GM19468 (cell line): ENCODE data around the gene ACTR6.
"Not testable (repeated sequence)": the region's sequence is repeated elsewhere in the genome, so short reads cannot be mapped to it uniquely, and the experiment has no call there.

Source experiments
- ATAC-seq: cut with Tn5 transposase; IDR thresholded peaks from one replicate; pipeline ENCODE4 v1.9.1; 2021; ENCODE audit warnings: mild to moderate bottlenecking, moderate library complexity, moderate number of reproducible peaks; ENCODE audit not compliant: unreplicated experiment; ENCODE audit errors: extremely low read depth

ACTR6 gene

DNA sequence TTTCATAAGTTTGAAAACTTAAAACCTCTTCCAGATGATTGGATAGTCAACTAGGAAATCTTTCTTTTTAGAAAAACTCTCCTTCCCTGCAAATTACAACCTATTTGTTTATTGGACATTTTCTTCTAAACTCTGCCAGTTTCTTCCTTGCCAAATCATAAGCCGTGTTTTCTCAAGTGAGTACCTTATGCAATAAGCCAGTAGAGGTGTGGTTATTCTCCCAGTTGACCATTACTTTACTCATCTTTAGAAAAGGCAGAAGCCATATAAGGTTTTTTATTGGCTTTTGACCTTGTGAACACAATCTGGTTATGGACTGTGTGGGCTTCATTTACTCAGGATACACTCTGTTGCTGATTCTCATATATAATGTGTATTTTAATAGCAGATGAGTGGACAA, 14.6 kb downstream of the ACTR6 start:
- ATAC-seq: no peak

DNA sequence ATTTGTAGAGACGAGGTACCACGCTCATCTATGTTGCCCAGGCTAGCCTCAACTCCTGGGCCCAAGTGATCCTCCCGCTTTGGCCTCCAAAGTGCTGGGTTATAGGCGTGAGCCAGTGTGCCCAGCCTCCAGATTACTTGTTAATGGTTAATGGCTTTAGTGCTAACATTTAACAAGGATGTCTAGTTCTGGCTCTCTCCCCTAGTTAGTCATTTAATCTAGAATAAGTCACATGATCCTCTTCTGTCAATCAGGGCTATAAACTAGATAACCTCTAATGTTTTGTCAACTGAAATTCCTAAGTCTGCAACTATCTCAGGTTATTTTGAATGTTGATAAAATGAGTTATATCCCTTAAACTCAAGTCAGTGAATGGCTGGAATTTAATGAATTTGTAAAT, 15.7 kb downstream of the ACTR6 start:
- ATAC-seq: no peak

DNA sequence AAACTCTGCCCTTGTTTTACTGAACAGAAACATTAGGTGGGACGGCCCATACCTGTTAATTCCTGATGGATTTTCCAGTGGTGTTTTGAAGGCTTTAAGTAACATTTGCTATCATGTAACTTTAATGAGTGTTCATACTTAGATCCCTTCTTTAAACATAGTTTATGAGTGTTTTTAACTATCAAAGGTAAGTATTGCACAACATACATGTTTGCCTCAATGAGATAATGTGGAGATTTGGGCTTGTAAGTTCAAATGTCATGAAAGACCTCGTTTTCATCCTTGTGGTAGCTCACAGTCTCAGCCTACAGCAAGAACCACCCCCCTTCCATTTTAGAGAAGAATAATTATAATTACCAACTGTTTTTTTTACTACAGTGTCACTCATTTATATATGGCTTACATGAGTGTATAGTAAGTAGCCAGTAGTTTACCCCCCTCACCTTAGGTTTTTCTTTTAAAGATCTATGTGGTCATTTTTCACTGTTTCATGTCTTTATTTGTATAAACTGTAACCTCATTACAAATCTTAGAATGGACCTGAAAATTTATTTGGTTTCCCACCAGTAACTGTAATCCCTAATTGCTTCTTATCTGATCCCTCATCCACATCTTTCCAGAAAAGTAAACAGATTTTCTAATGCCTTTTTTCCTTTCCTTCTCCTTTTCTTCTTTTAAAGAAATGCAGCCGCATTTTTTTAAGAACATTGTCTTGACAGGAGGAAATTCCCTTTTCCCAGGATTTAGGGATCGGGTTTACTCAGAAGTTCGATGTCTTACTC, 18.9 kb downstream of the ACTR6 start:
- ATAC-seq: no peak

DNA sequence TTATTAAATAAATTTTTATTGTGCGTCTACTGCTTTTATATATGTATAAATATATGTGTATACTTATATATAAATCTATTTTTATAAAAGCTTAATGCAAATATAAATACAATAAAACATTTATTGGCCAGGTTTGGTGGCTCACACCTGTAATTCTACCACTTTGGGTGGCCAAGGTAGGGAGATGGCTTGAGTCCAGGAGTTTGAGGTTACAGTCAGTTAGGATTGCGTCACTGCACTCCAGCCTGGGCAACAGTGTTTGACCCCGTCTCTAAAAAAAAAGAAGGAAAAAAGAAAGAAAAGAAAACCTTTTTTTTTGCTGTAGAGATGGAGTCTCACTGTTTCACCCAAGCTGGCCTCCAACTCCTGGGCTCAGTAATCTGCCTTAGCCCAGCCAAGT, 20.9 kb downstream of the ACTR6 start:
- ATAC-seq: no peak

DNA sequence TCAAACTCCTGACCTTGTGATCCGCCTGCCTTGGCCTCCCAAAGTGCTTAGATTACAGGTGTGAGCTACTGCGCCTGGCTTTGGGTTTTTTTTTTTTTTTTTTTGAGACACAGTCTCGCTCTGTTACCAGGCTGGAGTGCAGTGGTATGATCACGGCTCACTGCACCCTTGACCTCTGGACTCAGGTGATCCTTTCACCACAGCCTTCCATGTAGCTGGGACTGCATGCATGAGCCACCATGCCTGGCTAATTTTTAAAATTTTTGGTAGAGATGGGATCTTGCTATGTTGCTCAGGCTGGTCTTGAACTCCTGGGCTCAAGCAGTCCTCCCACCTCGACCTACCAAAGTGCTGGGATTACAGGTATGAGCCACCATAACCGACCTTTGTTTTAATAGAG, 21.6 kb downstream of the ACTR6 start:
- ATAC-seq: not testable (repeated sequence)

DNA sequence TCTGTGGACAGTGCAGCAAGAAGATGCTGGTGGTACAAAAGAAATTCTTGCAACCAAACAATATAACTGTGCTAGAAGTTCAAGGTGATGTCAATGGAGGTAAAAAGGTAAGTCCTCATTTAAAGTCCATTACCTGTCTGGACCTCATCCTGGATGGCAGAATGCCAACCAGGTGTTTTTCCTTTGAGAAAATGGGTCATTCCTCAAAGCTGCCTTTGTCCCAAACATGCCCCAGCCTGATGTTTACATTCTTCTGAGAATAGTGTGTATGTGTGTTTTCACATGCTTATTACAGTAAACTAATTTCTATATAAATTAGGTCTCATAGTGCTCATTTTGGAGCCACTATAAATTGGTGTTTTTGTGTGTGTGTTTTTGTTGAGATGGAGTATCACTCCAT, 24.9 kb downstream of the ACTR6 start:
- no peak for ATAC-seq

DNA sequence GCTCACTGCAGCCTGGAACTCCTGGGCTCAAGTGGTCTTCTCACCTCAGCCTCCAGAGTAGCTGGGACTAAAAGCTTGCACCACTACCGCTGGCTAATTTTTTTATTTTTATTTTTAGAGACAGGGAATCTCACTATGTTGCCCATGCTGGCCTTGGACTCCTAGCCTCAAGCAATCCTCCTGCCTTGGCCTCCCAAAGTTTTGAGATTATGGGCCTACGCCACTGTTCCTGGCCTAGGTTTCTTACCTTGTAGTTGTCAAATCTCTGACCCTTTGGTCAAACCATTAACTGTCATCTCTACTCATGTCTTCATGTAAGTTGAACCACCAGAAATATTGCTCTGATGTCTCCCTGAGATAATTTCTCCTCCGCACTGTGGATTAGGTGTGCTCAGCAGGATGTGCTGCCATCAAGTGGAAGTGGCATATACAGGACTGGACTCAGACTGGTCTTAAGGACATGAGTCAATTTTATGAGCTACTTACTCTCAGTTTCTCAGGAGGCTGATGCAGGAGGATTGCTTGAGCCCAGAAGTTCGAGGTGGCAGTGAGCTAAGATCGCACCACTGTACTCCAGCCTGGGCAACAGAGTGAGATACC, 28.5 kb downstream of the ACTR6 start:
- ATAC-seq: no peak

DNA sequence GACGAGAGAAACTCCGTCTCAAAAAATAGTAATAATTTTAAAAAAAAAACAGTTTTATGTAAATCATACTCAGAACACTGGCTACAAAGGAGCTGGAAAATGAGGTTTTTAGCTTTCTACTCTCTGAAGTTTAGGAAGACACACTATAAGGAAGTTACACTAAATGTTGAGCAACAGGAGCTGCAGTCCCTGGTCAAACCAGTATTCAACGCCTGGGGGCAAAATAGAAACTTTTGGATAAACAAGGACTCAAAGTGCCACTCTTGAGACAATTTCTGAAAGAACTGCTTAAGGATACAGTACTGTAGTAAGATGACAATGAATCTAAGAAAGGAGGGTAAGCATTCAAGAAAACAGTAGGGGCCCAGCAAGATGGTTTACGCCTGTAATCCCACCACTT, 29.3 kb downstream of the ACTR6 start:
- no peak for ATAC-seq

DNA sequence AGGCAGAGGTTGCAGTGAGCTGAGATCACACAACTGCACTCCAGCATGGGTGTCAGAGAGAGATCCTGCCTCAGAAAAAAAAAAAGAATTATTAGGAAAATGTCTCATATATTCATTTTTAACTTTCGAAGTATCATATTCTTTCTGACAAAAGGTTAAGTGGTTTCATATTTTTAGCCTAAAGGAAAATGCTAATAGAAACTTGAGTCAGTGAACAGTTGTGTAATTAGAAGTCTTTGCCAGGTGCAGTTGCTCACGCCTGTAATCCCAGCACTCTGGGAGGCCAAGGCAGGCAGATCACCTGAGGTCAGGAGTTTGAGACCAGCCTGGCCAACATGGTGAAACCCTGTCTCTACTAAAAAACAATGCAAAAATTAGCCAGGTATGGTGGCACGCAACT, 31.3 kb downstream of the ACTR6 start:
- ATAC-seq: not testable (repeated sequence)

DNA sequence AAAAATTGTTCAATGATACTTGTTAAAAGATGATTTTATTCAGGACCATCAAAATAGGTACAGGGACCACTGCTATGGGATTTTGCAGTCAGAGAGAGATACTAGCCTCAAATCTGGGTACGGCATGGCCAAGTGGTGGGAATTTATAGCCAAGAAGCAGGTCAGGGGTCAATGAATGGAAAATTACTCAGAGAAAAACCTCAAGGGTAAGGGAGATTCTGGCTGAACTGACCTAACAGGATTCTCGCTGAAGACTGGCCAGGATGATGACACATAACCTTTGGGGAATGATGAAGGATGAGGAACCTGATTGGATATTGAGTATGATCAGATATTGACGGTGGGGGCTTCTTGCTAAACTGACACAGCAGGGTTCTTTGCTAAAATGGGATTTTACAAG, 33.6 kb downstream of the ACTR6 start:
- no peak for ATAC-seq

DNA sequence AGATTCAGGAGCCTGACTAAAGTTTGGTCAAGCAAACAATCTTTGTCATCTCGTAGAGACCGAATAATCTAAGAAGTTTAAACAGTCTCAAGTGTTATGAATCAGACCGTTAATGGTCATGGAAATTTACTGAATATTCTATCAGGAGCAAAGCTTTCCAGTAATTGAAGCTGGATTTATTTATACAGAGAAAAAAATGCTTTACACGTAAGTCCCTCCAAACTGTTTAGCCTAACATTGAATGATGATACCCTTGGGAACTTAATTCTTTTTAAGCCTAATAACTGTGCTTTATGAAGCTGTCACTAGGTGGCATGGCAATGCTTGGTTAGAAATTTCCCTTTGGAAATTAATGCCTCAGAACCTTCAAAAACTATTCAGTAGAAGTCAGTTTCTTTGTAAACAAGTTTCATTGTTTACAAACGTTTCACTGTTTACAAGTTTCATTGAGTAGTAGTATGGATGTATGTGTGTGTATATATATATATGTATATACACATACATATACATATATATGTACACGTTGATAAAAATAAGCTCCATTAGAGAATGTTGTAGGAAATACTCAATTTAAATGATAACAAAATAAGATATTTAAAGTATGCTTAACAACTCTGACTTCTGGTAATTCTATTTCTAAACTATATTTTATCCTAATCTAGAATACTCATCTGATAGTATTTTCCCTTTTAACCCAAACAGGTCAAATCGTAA, 34.1 kb downstream of the ACTR6 start:
- no peak for ATAC-seq

DNA sequence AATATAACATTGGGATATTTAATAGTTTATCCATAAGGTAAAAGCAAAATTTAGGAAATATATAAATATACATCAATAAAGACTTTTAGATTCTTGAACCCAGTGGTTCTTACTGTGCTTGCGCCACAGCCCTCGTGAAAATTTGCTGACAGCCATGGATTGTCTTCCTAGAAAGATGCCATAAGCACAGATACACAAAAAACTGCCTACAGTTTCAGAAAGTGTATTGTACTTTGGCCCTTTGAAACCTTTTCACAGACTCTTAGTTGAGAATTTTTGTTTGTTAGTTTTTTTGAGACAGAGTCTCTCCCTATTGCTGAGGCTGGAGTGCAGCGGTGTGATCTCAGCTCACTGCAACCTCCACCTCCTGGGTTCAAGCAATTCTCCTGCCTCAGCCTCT, 38.2 kb downstream of the ACTR6 start:
- ATAC-seq: no peak

DNA sequence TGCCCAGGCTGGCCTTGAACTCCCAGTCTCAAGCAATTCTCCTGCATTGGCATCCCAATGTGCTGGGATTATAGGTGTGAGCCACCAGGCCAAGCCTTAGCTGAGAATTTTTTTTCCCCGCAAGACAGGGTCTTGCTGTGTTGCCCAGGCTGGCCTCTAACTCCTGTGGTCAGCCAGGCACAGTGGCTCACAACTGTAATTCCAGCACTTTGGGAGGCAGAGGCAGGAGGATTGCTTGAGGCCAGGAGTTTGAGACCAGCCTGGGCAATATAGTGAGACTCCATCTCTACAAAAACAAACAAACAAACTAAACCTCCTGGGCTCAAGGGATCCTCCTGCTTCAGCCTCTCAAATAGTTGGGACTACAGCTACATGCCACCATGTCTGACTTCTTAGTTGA, 39.0 kb downstream of the ACTR6 start:
- ATAC-seq: no peak

DNA sequence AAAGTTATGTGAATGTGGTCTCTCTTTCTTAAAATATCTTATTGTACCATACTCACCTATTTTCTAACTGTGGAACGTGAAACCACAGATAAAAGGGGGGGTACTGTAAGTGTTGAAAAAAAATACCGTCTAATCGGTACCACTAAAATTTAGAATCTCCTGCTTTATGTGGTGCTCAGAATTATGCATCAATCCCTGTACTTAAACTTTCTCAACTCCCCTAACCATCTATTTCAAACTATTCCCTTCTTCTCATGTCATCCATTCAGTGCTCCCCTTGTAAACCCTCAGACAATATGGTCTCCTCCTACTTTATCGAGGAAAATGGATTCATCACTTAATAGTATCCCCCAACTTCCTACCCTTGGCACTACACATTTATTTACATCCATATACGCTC, 42.5 kb downstream of the ACTR6 start:
- no peak for ATAC-seq

DNA sequence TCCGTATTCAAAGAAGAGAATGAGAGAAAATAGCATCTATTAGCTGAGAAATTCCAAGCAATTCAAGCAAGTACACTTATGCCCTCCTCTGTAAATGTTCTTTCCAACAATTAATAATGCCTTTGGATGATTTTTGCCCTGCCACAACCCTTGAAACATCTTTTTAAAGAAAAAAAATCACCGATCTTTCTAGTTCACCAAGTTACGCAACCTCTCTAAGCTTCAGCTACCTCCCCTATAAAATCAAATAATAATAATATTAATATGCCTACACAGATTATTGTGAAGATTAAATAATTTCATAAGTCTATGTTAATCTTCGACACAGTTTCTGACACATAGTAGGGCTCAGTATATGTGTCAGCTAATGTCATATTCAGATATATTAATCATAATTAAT, 47.1 kb downstream of the ACTR6 start:
- no peak for ATAC-seq

DNA sequence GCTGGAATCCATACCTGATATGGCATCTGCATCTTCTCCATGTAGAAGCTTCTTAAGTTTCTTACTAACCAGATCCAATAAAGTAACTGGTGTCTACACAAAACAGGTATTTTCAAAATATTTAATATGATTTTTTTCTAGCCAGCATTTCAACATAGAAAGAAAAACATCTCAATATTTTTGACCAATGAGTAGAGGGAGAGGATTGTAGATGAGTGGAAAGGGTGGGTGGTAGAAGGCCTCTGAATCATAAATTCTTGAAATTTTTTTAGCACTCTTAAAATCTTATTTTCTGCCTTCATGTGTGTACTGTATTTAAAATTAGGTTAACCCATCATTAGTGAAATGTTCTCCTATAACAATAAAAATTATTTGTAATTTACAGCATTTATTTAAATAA, 48.3 kb downstream of the ACTR6 start:
- no peak for ATAC-seq

DNA sequence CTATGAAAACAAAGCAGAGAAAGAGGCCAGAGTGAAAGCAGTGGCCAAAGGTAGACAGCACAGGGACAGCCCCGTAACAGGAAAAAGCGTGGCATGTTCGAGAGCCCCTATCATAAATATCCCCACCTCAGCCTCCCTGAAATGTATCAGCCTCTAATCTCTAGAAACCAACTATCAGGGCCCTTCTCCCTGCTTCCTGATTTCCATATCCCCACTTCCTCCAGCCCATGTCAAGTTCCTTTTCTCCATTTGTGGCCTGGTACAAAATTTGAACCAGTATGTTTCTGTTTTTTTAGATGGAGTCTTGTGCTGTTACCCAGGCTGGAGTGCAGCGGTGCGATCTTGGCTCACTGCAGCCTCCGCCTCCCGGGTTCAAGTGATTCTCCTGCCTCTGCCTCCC, 49.3 kb downstream of the ACTR6 start:
- no peak for ATAC-seq

DNA sequence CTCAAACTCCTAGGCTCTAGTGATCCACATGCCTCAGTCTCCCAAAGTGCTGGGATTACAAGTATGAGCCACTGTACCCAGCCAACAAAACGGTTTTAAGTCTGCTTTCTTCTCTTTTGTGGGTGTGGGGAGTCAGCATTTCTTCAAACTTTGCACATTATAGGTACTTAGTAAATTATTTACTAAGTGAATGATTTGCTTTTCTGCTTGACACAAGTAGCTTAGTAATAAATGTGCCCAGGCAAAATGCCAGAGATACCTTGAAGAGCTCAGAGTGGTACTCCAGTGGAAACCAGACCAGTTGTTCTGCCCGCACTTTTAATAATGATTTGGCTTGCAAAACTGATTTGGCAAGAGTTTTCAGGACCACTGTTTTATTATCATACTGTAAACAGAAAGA, 51.3 kb downstream of the ACTR6 start:
- no peak for ATAC-seq

DNA sequence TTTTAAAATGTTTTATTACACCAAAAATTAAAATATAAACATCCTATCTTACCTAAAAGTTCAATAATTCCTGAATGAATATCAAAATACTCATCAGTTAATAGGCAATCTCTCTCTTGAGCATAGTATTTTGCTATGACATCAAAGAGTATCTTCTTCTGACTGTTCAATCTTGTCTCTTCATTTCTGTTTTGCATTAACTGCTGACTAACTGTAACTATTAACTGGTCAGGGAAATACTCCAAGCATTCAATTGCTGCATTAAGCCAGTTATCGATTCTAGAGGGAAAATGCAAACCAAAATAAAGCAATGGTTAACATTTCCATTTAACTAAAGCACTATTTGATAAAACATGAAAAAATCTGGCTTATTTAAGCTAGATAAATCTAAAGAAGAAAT, 52.8 kb downstream of the ACTR6 start:
- no peak for ATAC-seq

DNA sequence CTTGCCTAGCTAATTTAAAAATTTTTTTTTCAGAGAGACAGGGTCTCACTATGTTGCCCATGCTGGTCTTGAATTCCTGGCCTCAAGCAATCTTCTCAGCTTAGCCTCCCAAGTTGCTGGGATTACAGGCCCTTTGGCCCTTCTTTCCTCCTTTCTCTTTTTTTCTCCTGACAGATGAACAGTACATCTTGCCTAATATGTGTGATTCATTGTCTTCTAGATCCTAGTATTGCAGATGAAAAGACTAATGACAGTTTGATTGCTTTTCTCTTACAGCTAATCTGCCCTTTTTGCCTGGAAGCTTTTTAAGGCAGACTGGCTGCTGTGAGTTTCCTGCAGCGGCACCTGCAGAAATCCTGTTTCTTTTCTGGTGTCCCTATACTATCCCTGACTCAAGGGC, 54.3 kb downstream of the ACTR6 start:
- no peak for ATAC-seq

DNA sequence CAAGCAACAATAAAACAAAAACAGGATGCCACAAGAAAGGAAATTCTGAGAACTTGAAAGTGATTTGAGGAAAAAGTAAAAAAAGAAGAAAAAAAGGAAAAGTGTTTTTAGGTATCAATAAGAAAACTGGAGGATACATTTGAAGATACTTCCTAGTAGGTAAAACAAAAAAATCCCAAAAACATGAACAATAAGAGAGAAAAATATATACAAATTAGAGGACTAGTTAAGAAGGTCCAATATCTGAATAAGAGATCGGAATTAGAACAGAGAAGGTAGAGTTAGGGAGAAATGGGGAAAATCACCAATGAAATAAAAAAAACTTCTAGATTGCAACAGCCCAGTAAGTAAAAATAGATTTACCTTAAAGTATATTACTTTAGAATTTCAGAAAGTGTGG, 57.5 kb downstream of the ACTR6 start:
- ATAC-seq: no peak

DNA sequence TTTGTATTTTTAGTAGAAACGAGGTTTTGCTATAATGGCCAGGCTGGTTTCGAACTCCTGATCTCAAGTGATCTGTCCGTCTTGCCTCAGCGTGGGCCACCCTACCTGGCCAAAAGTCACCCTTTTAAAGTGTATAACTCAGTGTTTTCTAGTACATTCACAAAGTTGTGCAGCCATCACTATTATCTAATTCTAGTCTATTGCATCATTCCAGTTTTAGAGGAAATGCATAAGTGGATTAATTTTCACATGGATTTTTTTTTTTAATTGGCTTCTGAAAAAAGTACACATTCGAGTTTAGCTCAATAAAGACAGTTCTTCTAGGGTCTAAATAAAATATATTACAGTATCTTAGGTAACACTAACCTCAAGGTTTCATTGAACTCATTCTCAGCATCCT, 62.5 kb downstream of the ACTR6 start:
- ATAC-seq: no peak
